ENCODE measurements around the gene REV1. TPM values are rescaled to one million over a fixed set of nuclear protein-coding genes. Genes with fewer than 3 reads are reported as not detected.

The REV1 gene
- total RNA-seq, 1 experiment from 2014 or later: 34.3 TPM

DNA sequence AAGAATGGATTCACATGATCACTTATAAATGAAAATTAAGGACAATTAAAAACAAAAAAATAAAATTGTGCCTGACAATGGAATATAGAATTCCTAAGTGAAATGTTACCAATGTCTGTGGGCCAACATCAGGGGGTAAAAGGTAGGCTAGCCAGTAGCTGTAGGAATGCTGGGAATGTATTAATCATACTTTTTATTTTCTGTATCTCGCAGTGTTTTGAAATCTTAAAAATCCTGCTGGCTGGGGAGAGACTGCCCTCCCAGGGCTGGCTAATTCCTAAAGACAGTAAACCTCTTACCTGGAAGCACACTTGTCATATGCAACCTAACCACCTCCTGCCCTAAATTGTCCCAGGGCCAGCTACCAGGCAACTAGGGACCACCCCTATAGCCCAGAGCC, 69.8 kb downstream of the REV1 start:
- no peak overlapping the region for H3K4me3 ChIP-seq (replicated peaks in 1 of 2; ENCODE audit: low read depth in 1 of 2, low read length in 2 of 2)
- H3K27me3 ChIP-seq (ENCODE audit: insufficient read depth, low read length): no peaks in the 10 kb centered on the region
- BruUV-seq (replicated peaks): no TSS peak
- H2AFZ ChIP-seq (ENCODE audit: low read depth, low read length, poor library complexity, severe bottlenecking): no peak overlapping the region
- intact Hi-C loops (cut with micrococcal nuclease): no loop called here
- H3K79me2 ChIP-seq (ENCODE audit: insufficient read depth, low read length): no peaks in the 10 kb centered on the region; the same call in 1 of the 2 replicates
- no peak overlapping the region for H3K9ac ChIP-seq (ENCODE audit: low read length)
- DNase-seq (ENCODE audit: low read depth, low spot score) (no peak), ATAC-seq (no peak)
- no peak for TF ChIP-seq ZNF274 (IDR thresholded peaks at IDR 0.05; ENCODE audit: low read depth, low read length)
- RAD21 ChIA-PET (ENCODE audit: low non-redundant PET in 1 of 2, low total read pairs in 2 of 2, uncharacterized antibody in 2 of 2, unreplicated experiment in 2 of 2): no interaction called here
- POLR2A ChIA-PET: no interaction called here
- CTCF ChIA-PET: no interaction called here
- H3K4me1 ChIP-seq (ENCODE audit: control insufficient read depth in 1 of 2, insufficient read depth in 2 of 2, low read length in 2 of 2): no peaks in the 10 kb centered on the region
- H3K9me2 ChIP-seq (ENCODE audit: insufficient read depth): no peaks in the 10 kb centered on the region
- peaks cover 21 to 38% of the 10 kb centered on the region in 2 experiments; a peak in 3 of 4 replicates for H3K36me3 ChIP-seq (ENCODE audit: control insufficient read depth in 1 of 2, insufficient read depth in 2 of 2, low read length in 2 of 2)
- H3K9me3 ChIP-seq (ENCODE audit: control insufficient read depth in 1 of 2, insufficient read depth in 1 of 2, low read depth in 1 of 2, low read length in 2 of 2): no peaks in the 10 kb centered on the region
- no peak overlapping the region for H3K27ac ChIP-seq (ENCODE audit: low read depth, low read length)
- no peaks in the 10 kb centered on the region for H4K20me1 ChIP-seq (ENCODE audit: insufficient read depth)
- H3K4me2 ChIP-seq (ENCODE audit: low read length): no peak overlapping the region

DNA sequence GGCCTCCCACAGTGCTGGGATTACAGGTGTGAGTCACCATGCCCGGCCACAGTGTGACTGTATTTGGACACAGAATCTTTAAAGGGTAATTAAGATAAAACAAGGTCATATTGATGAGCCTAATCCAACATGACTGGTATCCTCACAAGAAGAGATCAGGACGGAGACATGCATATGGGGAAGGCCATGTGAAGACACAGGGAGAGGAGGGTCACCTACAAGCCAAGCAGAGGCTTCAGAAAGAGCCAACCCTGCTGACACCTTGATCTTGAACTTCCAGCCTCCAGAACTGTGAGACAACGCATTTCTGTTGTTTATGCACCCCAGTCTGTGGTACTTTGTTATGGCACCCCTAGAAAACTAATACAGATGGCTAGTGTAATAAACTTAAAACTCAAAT, 72.4 kb downstream of the REV1 start:
- H3K4me3 ChIP-seq (replicated peaks in 1 of 2; ENCODE audit: low read depth in 1 of 2, low read length in 2 of 2): no peak overlapping the region
- POLR2A ChIA-PET: no interaction called here
- H3K4me2 ChIP-seq (ENCODE audit: low read length): no peak overlapping the region
- H4K20me1 ChIP-seq (ENCODE audit: insufficient read depth): no peaks in the 10 kb centered on the region
- no TSS peak for BruUV-seq (replicated peaks)
- CTCF ChIA-PET: no interaction called here
- H2AFZ ChIP-seq (ENCODE audit: low read depth, low read length, poor library complexity, severe bottlenecking): no peak overlapping the region
- DNase-seq (ENCODE audit: low read depth, low spot score) (no peak), ATAC-seq (no peak)
- TF ChIP-seq ELF1 (IDR thresholded peaks at IDR 0.05; ENCODE audit: borderline replicate concordance, low read depth) (no peak), POLR2AphosphoS5 (IDR thresholded peaks at IDR 0.05; ENCODE audit: low read depth, low read length) (no peak), EZH2phosphoT487 (IDR thresholded peaks at IDR 0.05; ENCODE audit: borderline replicate concordance) (no peak), CEBPB (IDR thresholded peaks at IDR 0.05; ENCODE audit: low read depth) (no peak), JUND (IDR thresholded peaks at IDR 0.05) (no peak), SP1 (IDR thresholded peaks at IDR 0.05; ENCODE audit: low read depth) (no peak), EZH2 (IDR thresholded peaks at IDR 0.05) (no peak), ZNF274 (IDR thresholded peaks at IDR 0.05; ENCODE audit: low read depth, low read length) (no peak), SIN3A (IDR thresholded peaks at IDR 0.05; ENCODE audit: low read depth) (no peak)
- TF ChIP-seq, protein P1, sequence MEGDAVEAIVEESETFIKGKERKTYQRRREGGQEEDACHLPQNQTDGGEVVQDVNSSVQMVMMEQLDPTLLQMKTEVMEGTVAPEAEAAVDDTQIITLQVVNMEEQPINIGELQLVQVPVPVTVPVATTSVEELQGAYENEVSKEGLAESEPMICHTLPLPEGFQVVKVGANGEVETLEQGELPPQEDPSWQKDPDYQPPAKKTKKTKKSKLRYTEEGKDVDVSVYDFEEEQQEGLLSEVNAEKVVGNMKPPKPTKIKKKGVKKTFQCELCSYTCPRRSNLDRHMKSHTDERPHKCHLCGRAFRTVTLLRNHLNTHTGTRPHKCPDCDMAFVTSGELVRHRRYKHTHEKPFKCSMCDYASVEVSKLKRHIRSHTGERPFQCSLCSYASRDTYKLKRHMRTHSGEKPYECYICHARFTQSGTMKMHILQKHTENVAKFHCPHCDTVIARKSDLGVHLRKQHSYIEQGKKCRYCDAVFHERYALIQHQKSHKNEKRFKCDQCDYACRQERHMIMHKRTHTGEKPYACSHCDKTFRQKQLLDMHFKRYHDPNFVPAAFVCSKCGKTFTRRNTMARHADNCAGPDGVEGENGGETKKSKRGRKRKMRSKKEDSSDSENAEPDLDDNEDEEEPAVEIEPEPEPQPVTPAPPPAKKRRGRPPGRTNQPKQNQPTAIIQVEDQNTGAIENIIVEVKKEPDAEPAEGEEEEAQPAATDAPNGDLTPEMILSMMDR (IDR thresholded peaks at IDR 0.05 in 2 of 3, conservative IDR thresholded peaks at IDR 0.05 in 1 of 3; ENCODE audit: borderline replicate concordance in 1 of 3, insufficient read depth in 1 of 3, low read depth in 2 of 3, low read length in 2 of 3): no peak
- TF ChIP-seq, protein P2, sequence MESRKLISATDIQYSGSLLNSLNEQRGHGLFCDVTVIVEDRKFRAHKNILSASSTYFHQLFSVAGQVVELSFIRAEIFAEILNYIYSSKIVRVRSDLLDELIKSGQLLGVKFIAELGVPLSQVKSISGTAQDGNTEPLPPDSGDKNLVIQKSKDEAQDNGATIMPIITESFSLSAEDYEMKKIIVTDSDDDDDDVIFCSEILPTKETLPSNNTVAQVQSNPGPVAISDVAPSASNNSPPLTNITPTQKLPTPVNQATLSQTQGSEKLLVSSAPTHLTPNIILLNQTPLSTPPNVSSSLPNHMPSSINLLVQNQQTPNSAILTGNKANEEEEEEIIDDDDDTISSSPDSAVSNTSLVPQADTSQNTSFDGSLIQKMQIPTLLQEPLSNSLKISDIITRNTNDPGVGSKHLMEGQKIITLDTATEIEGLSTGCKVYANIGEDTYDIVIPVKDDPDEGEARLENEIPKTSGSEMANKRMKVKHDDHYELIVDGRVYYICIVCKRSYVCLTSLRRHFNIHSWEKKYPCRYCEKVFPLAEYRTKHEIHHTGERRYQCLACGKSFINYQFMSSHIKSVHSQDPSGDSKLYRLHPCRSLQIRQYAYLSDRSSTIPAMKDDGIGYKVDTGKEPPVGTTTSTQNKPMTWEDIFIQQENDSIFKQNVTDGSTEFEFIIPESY (IDR thresholded peaks at IDR 0.05; ENCODE audit: extremely low read depth, insufficient replicate concordance, low read length): no peak
- TF ChIP-seq, protein P3, sequence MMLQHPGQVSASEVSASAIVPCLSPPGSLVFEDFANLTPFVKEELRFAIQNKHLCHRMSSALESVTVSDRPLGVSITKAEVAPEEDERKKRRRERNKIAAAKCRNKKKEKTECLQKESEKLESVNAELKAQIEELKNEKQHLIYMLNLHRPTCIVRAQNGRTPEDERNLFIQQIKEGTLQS (IDR thresholded peaks at IDR 0.05): no peak
- H3K9ac ChIP-seq (ENCODE audit: low read length): no peak overlapping the region
- no peaks in the 10 kb centered on the region for H3K4me1 ChIP-seq (ENCODE audit: control insufficient read depth in 1 of 2, insufficient read depth in 2 of 2, low read length in 2 of 2)
- H3K79me2 ChIP-seq (ENCODE audit: insufficient read depth, low read length): no peaks in the 10 kb centered on the region
- H3K36me3 ChIP-seq (ENCODE audit: control insufficient read depth in 1 of 2, insufficient read depth in 2 of 2, low read length in 2 of 2): peaks cover 22 to 30% of the 10 kb centered on the region in 2 experiments; a peak in 2 of 4 replicates
- no peaks in the 10 kb centered on the region for H3K9me3 ChIP-seq (ENCODE audit: control insufficient read depth in 1 of 2, insufficient read depth in 1 of 2, low read depth in 1 of 2, low read length in 2 of 2)
- RAD21 ChIA-PET (ENCODE audit: low non-redundant PET in 1 of 2, low total read pairs in 2 of 2, uncharacterized antibody in 2 of 2, unreplicated experiment in 2 of 2): no interaction called here
- no peaks in the 10 kb centered on the region for H3K9me2 ChIP-seq (ENCODE audit: insufficient read depth)
- intact Hi-C loops (cut with micrococcal nuclease): no loop called here
- H3K27ac ChIP-seq (ENCODE audit: low read depth, low read length): no peak overlapping the region
- H3K27me3 ChIP-seq (ENCODE audit: insufficient read depth, low read length): no peaks in the 10 kb centered on the region
